ENCODE measurements around the gene U2AF1L4. TPM values are rescaled to one million over a fixed set of nuclear protein-coding genes. Genes with fewer than 3 reads are reported as not detected.

The U2AF1L4 gene
- total RNA-seq, 1 donor, result 5.8 TPM

- H2AFZ ChIP-seq (ENCODE audit: low read length), result no peak overlapping the region
- no peak overlapping the region for H3K4me2 ChIP-seq (ENCODE audit: insufficient read depth, low read length)
- peaks cover 2% of the 10 kb centered on the region for H3K4me1 ChIP-seq (ENCODE audit: insufficient read depth, low read length)
- no peak overlapping the region for H3K27ac ChIP-seq (ENCODE audit: low read depth, low read length)
- H4K20me1 ChIP-seq (ENCODE audit: insufficient read depth, low read length), result no peaks in the 10 kb centered on the region
- H3K9me3 ChIP-seq (ENCODE audit: low read depth, low read length), result no peaks in the 10 kb centered on the region
- DNase-seq (ENCODE audit: insufficient read length, low spot score, missing footprints), result peak; percentile 73
- H3K27me3 ChIP-seq (ENCODE audit: insufficient read depth, low read length), result no peaks in the 10 kb centered on the region
- no peak overlapping the region for H3K4me3 ChIP-seq (ENCODE audit: insufficient read depth, low read length)
- H3K36me3 ChIP-seq (ENCODE audit: insufficient read depth, low read length), result no peaks in the 10 kb centered on the region
- H3K79me2 ChIP-seq (ENCODE audit: insufficient read depth, low read length), result no peaks in the 10 kb centered on the region
- no peak for TF ChIP-seq CTCF (IDR thresholded peaks at IDR 0.05; ENCODE audit: extremely low read depth, low read depth, low read length)
Measured at GRCh38 chr19:35789195-35789977, 44.2 kb upstream of the U2AF1L4 start.

- H2AFZ ChIP-seq (ENCODE audit: low read length), result no peak overlapping the region
- no peaks in the 10 kb centered on the region for H4K20me1 ChIP-seq (ENCODE audit: insufficient read depth, low read length)
- no peak overlapping the region for H3K27ac ChIP-seq (ENCODE audit: low read depth, low read length)
- DNase-seq (ENCODE audit: insufficient read length, low spot score, missing footprints), result peak; percentile 92
- H3K36me3 ChIP-seq (ENCODE audit: insufficient read depth, low read length), result no peaks in the 10 kb centered on the region
- no peak overlapping the region for H3K4me2 ChIP-seq (ENCODE audit: insufficient read depth, low read length)
- H3K4me1 ChIP-seq (ENCODE audit: insufficient read depth, low read length), result peaks cover 2% of the 10 kb centered on the region
- H3K27me3 ChIP-seq (ENCODE audit: insufficient read depth, low read length), result no peaks in the 10 kb centered on the region
- H3K9me3 ChIP-seq (ENCODE audit: low read depth, low read length), result no peaks in the 10 kb centered on the region
- H3K79me2 ChIP-seq (ENCODE audit: insufficient read depth, low read length), result no peaks in the 10 kb centered on the region
- no peak for TF ChIP-seq CTCF (IDR thresholded peaks at IDR 0.05; ENCODE audit: extremely low read depth, low read depth, low read length)
- no peak overlapping the region for H3K4me3 ChIP-seq (ENCODE audit: insufficient read depth, low read length)
Measured at GRCh38 chr19:35788205-35788960, 43.2 kb upstream of the U2AF1L4 start.

GRCh38 chr19:35787227-35787799 is 42.1 kb upstream of the U2AF1L4 start:
- H3K4me2 ChIP-seq (ENCODE audit: insufficient read depth, low read length), result no peak overlapping the region
- no peak overlapping the region for H3K27ac ChIP-seq (ENCODE audit: low read depth, low read length)
- no peaks in the 10 kb centered on the region for H3K36me3 ChIP-seq (ENCODE audit: insufficient read depth, low read length)
- no peaks in the 10 kb centered on the region for H3K79me2 ChIP-seq (ENCODE audit: insufficient read depth, low read length)
- no peaks in the 10 kb centered on the region for H3K4me1 ChIP-seq (ENCODE audit: insufficient read depth, low read length)
- H3K9me3 ChIP-seq (ENCODE audit: low read depth, low read length), result no peaks in the 10 kb centered on the region
- TF ChIP-seq CTCF (IDR thresholded peaks at IDR 0.05; ENCODE audit: extremely low read depth, low read depth, low read length), result no peak
- no peaks in the 10 kb centered on the region for H4K20me1 ChIP-seq (ENCODE audit: insufficient read depth, low read length)
- peak; percentile 90 for DNase-seq (ENCODE audit: insufficient read length, low spot score, missing footprints)
- no peak overlapping the region for H2AFZ ChIP-seq (ENCODE audit: low read length)
- no peak overlapping the region for H3K4me3 ChIP-seq (ENCODE audit: insufficient read depth, low read length)
- no peaks in the 10 kb centered on the region for H3K27me3 ChIP-seq (ENCODE audit: insufficient read depth, low read length)

All from osteoblast (primary cell).